Dermis blood vessel endothelial cell (primary cell): ENCODE measurements around the gene GPR108. TPM values are rescaled to one million over a fixed set of nuclear protein-coding genes. Genes with fewer than 3 reads are reported as not detected.
"Not testable (repeated sequence)": the region's sequence is repeated elsewhere in the genome, so short reads cannot be mapped to it uniquely, and the experiment has no call there.

ENCODE experiments used
- DNase-seq: peaks from one replicate; pipeline ENCODE4 v3.0.0; 2010
- total RNA-seq: library from RNA; depleted of rRNA; stranded (reverse); fragments of >200 nt; gene quantifications from 2 replicates; pipeline ENCODE4 v1.2.3, GENCODE V29; 2014

Gene GPR108
- total RNA-seq, 1 donor from 2014 or later: 56.2 TPM

DNA sequence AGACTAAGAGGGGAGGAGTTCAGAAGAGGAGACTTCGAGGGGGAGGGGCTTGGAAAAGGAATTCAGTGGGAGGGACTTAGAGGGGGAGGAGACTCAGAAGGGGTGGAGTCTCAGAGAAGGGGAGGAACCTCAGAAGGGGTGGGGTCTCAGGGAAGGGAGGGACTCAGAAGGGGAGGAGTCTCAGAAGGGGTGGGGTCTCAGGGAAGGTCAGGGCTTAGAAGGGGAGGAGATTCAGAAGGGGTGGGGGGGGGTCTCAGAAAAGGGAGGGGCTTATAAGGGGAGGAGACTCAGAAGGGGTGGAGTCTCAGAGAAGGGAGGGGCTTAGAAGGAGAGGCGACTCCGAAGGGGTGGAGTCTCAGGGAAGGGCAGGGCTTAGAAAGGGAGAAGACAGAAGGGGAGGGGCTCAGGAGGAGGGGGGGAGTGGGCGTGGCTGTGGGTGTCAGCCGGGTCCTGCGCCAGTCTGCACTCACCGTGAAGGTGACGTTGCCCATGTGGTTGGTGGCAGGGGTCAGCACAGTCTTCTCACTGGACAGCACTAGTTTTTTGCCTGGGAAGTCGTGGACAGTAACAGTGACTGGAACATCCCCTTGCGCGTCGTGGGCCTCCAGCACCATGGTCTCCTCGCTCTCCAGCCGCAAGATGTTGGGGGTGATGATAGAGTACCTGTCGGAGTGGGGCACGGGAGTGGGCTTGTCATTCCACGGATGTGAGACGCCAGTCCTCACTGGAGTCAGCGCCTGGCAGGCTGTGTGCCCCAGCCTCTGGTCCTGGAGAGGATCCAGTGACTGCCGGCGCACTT lies 18.4 kb downstream of the GPR108 start:
- DNase-seq: peak; percentile 32

GRCh38 chr19:6718111-6718740 lies 19.2 kb downstream of the GPR108 start:
- no peak for DNase-seq

GRCh38 chr19:6717441-6717971 lies 19.9 kb downstream of the GPR108 start:
- DNase-seq: no peak

DNA sequence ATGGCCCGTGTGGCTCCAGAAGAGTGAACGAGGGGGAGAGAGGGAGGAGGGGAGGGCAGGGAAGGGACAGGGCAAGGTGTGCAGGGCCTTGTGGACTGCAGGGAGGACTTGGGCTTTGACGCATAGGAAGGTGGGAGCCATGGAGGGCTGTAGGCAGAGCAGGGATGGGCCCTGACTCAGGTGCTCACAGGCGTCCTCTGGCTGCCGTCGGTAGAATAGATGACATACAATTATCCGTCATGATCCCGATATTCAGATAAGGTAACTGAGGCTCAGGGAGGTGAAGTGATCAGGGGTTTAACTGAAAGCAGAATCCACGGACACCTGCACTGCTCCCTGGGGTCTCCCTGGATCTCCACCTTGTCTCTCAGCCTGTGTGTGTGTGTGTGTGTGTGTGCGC lies 20.3 kb downstream of the GPR108 start:
- no peak for DNase-seq

DNA sequence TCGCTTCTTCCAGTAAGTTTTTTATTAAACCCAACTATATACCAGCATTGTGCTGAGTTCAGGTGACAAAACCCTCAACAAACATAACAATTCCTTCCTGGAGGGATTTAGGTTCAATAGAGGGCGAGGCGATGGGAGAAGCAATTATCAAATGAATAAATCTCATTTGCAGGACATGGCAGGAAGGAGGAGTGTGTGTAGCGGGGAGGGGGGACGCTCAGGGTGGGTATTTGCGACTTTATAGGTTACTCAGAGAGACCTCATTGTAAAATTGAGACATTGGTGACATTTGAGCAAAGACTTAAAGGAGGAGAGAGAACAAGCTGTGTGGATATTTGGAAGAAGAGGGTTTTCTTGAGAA lies 20.8 kb downstream of the GPR108 start:
- DNase-seq: no peak

DNA sequence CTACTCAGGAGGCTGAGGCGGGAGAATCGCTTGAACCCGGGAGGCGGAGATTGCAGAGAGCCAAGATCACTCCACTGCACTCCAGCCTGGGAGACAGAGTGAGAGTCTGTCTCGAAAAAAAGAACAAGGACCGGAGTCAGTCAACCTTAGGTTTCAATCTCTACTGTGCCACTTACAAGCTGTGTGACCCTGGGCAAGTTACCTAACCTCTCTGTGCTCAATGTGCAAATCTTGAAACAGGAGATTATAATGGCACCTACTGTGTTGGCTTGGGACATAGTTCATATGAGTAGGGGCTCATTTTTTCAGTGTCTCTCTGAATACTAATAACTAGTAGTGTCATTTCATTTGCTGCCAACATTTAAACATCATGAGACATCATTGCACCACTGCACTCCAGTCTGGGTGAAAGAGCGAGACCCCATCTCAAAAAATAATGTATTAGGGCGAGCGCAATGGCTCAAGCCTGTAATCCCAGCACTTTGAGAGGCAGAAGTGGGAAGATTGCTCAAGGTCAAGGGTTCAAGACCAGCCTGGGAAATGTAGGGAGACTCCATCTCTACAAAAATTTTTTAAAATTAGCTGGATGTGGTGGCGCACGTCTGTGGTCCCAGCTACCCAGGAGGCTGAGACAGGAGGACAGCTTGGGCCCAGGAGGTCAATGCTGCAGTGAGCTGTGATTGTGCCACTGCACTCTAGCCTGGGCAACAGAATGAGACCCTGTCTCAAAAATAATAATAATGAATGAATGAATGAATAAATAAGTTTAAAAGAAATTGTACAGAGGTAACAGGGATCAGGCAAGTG lies 22.4 kb downstream of the GPR108 start:
- DNase-seq: no peak

GRCh38 chr19:6713773-6714692 lies 23.3 kb downstream of the GPR108 start:
- no peak for DNase-seq

GRCh38 chr19:6712692-6713670 lies 24.4 kb downstream of the GPR108 start:
- DNase-seq: no peak

DNA sequence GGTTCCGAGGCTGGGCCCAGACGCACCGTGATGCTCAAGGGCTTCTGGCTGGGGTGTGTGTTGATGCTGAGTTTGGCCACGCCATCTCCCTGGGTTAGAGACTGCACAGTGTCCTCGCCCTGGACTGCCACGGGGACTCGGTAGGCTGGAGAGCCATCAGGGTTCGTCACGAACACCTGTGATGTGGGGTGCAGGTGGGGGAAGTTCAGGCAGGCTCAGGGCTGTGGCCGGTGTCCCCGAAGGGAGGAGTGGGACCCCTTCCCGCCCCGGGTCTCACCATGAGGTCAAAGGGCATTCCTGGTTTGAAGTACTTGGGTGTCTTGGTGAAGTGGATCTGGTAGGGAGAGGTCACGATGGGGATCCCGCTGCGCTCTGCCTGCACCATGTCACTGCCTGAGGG lies 25.1 kb downstream of the GPR108 start:
- no peak for DNase-seq

GRCh38 chr19:6711605-6712004 lies 25.8 kb downstream of the GPR108 start:
- no peak for DNase-seq

- DNase-seq: no peak
Observed at GRCh38 chr19:6711078-6711361, 26.4 kb downstream of the GPR108 start.

GRCh38 chr19:6710273-6711077 lies 26.9 kb downstream of the GPR108 start:
- DNase-seq: no peak

- DNase-seq: no peak
Observed at GRCh38 chr19:6709549-6709948, 27.8 kb downstream of the GPR108 start.

DNA sequence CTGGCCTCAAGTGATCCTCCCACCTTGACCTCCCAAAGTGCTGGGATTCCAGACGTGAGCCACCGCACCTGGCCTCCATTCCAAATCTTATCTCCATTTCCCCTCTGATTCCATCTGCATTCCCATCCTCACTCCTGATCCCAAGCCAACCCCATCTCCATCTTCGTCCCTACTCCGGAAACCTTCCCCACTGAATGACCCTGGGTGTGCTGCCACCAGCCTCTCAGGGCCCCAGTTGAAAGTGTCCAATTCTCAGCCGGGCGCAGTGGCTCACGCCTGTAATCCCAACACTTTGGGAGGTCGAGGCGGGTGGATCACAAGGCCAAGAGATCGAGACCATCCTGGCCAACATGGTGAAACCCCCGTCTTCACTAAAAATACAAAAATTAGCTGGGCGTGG lies 28.5 kb downstream of the GPR108 start:
- not testable (repeated sequence) for DNase-seq

GRCh38 chr19:6708346-6708745 lies 29.0 kb downstream of the GPR108 start:
- no peak for DNase-seq

- no peak for DNase-seq
Observed at GRCh38 chr19:6707658-6708018, 29.7 kb downstream of the GPR108 start.

GRCh38 chr19:6707011-6707657 lies 30.2 kb downstream of the GPR108 start:
- no peak for DNase-seq

DNA sequence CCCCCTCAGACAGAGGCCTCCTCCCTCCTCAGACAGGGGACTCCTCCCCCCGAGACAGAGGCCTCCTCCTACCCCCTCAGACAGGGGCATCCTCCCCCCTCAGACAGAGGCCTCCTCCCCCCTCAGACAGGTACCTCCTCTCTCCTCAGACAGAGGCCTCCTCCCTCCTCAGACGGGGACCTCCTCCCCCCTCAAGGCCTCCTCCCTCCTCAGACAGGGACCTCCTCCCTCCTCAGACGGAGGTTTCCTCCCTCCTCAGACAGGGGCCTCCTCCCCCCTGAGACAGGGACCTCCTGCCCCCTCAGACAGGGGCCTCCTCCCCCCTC lies 30.8 kb downstream of the GPR108 start:
- no peak for DNase-seq

- no peak for DNase-seq
Observed at GRCh38 chr19:6705931-6706632, 31.3 kb downstream of the GPR108 start.
